ENCODE measurements around the gene STUB1.

STUB1 gene

DNA sequence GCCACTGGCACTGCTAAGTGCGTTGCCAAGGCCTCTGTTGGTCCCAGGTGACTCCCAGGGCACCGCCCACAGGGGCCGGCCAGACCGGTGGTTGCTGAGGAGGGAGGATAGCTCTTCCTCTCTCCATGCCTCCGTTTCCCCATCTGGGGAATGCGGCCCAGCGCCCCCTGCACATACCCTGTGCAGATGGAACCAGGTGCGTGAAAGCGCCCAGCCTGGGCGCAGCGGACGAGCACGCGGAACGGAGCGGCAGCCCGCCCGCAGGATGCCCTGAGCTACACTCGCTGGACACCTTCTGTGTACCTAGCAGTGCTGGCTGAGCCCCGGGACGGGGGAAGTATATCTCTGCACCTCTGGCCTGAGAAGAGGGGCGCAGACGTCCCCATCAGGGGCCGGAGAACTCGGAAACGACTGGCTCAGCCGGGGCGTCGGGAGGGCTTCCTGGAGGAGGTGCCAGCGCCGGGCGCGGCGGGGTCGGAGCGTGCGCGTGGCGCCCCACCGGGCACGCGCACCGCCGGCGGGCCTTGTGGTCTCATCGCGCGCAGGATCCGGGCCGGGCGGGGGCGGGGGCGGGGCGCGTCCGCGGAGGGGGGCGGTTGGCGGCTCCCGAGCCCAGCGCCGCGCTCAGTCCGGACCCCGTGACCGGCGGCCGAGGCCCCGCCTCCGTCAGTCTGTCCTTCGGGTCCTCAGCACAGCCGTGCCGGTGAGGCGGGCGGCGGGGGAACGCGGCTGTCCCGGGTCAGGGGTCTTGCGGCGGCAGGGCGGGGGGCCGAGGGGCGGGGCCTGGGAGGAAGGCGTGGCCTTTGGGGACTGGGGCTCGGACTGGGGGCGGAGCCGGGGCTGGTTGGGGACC lies 46.5 kb downstream of the STUB1 start, which contains the start of the genes CCDC78 and HAGHL:
Gene CCDC78 (minus strand): TSS at position 6 of the 853 bp plus-strand sequence. CDS start 76 bp downstream, outside the sequence.
Gene HAGHL (plus strand): TSS at position 669 of the 853 bp plus-strand sequence. CDS start 404 bp downstream, outside the sequence.
- DNase-seq: peak; percentile 44 to 47

DNA sequence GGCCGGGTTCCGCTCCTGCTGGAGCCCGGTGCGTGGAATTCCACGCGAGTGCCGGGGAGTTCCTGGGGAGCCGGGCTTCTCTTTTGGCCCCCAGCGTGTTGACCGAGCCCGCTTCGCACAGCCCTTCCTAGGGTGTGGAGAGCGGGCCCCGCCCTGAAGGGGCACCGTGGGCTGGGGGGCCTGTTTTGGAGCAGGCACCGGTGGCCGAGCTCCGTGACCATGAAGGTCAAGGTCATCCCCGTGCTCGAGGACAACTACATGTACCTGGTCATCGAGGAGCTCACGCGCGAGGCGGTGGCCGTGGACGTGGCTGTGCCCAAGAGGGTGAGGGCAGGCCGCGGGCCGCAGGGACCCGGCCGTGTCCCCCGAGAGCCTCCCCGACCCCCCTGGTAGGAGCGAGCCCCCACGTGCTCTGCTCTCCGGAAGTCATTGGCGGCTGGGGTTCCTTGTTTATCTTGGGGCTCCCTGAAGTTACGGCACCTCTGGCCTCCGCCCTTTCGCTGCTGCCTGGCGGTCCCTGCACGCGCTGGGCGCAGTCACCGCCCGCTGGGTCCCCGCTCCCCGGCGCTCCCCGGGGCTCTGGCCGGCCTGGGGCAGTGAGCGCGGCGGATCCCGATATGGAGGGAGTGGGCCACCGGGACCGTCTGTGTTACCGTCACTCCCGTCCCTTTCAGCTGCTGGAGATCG lies 47.2 kb downstream of the STUB1 start:
- DNase-seq: no peak

DNA sequence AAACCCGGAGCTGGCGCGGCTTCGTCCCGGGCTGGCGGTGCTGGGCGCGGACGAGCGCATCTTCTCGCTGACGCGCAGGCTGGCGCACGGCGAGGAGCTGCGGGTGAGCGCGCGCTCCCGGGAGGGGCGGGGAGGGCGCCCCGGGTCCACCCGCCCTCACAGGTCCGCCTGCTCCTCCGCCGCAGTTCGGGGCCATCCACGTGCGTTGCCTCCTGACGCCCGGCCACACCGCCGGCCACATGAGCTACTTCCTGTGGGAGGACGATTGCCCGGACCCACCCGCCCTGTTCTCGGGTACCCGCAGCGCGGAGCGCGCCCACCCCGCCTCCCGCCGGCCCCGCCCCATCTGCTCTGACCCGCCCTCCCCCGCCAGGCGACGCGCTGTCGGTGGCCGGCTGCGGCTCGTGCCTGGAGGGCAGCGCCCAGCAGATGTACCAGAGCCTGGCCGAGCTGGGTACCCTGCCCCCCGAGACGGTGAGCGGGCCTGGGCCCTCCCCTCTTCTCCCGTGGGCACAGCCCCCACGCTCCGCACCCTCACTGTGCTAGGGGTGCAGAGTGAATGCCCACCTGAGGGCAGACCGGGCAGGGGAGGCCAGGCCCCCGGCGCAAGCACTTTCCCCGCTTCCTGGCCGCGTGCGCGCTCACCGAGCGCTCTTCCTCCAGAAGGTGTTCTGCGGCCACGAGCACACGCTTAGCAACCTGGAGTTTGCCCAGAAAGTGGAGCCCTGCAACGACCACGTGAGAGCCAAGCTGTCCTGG lies 48.1 kb downstream of the STUB1 start:
- peak; percentile 40 to 49 for DNase-seq

DNA sequence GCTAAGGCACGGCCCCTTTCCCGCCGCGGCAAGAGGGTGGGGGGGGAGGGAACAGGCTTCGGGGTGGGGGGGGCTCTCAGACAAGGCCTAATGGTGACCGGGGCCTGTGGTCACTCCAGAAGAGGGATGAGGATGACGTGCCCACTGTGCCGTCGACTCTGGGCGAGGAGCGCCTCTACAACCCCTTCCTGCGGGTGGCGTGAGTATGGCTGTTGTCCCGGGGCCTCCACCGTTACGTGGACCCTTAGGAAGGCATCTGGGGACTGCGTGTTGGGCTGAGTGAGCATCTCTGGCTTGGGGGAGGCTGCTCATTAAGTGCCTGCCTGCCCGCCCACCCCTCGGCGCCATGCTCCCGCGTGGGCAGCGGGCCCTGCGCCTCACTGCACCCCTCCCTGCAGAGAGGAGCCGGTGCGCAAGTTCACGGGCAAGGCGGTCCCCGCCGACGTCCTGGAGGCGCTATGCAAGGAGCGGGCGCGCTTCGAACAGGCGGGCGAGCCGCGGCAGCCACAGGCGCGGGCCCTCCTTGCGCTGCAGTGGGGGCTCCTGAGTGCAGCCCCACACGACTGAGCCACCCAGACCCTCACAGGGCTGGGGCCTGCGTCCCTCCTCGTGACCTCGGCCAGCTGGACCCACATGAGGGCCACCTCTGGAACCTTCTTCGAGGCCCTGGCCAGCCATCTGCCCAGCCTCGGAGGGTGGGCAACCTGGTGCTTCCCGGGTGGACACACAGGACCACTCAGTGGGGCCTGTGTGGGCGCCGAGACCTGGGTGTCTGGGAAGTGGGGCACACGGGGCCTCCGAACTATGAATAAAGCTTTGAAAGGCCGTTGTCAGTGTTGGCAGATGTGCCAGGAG lies 48.9 kb downstream of the STUB1 start:
- DNase-seq: no peak

DNA sequence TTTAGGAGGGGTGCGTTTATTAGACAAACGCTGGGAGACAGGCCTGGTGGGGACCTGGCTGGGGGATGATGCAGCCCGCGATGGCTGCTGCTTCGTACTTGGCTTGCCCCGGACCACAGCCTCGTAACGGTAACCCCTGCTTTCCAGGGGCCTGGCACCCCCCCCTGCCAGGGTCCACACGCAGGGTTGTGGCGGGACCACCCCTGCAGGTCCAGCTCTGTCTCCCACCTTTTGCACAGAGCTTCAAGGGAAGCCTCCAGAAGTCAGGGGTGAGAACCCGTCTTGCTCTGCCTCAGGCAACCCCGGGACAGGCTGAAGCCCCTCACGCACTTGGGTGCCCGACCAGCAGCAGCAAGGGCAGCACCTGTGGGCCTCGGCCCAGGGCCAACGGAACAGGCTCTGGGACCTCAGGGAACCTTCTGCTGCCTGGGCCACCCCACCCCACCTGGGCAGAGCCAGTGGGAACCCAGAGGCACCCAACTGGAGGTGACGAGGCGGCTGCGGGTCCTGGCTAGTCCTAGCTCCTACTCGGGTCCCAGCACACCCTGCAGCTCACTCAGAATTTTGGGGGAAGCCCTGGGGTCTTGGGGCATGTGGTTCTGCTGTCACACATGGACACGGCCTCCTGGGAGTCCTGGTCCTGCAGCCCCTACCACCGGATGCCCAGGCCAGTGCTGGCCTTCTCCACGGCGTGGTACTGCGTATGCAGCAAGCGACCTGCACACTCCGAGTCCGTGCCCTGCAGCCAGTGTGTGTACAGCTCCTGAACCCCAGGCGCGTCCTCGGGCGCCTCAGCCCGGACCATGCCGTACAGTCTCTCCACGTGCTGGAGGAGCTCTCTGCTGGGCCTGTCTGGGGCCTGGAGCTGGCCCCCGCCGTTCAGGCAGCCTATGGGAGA lies 49.8 kb downstream of the STUB1 start:
- no peak for DNase-seq

DNA sequence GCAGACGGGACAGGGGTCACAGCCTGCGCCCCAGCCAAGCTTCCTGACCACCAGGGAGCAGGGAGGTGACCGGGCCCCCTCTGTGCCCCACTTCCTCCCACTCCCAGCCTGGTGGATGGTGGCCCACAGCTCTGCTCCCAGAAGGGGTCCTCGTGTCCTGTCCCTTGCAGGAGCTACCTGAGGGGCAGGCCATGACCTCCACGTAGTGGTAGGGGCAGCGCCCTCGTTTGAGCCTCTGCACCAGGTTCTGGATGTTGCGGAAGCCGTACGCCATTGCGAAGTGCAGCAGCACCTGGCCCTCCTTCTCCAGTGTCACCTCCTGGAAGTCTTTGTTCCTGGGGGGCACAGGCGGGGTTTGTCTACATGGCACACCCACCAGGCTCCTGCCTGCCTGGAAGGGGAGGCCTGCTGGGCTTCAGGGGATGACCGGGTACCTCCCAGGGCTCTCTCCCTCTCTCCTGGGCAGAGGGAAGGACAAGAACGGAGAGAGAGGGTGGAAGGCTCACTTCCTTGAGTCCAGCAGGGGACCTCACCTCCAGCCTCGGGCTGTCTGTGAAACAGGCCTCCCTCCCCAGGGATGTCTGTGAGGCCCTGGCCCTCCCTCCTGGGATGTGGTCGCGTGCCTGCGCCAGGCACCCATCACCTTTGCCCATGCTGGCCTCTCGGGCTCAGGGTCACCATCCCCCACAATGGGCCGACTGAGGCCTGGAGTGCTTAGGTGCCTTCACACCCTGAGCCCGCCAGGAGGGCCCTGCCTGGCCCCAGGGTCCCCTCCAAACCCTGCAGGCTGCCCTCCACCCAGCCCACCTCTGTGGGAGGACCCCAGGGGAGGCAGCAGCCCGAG lies 50.7 kb downstream of the STUB1 start:
- no peak for DNase-seq

DNA sequence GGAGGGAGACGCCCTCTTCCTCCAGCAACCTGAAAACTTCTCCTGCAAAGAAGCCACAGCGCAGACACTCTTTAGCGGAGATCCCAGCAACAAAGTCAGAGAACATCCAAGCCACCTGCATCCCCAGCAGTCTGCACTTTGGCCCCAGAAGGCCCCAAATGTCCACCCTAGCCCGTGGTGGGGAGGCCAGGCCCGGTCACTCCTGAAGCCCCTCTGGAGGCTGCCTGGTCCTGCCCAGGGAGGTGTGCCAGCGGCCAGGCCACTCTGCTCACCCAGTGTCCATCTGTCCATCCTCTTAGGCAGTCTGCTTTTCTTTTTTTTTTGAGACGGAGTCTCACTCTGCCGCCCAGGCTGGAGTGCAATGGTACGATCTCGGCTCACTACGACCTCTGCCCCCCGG lies 52.1 kb downstream of the STUB1 start:
- DNase-seq: no peak

Measured in stimulated activated CD4-positive, alpha-beta T cell treated with anti-CD3 and anti-CD28 coated beads, Interleukin-2, amount 100 ng/mL, for 48 hours (primary cell).